PC-9 (cell line): Measurements from ENCODE around the gene ROR2.

Experiments used
- EZH2 ChIP-seq: fragments of 200-600 bp; sonication (generic); IDR thresholded peaks from 2 replicates; pipeline ENCODE4 v1.8.0; 2017; ENCODE audit warnings: antibody characterized with exemption, low read depth
- TF ChIP-seq, protein P1 (sequence below): fragments of 200-600 bp; sonication (generic); conservative IDR thresholded peaks from 2 replicates; pipeline ENCODE4 v1.6.1; 2017; ENCODE audit warnings: mixed run types, antibody characterized with exemption, mild to moderate bottlenecking, moderate library complexity

DNA sequence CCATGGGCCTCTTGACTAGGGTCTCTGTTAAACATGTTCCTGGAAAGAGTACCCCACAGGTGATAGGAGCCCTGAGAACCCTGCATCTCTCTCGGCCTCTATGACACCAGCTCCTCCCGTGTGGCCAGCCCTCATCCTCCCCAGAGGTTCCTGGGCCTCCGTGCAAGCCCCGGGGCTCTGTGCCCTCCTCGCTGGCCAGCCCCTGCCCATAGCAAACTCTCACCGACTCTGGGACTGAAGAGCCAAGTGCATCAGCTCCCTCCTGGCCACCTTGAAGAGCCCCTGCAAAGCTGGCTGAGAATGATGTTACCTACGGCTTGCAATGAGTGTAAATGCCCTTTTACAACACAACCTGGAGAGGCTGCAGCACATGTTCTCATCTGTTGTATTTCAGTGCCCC is 224.4 kb downstream of the ROR2 start:
- TF ChIP-seq EZH2 = no peak
- TF ChIP-seq, protein P1, sequence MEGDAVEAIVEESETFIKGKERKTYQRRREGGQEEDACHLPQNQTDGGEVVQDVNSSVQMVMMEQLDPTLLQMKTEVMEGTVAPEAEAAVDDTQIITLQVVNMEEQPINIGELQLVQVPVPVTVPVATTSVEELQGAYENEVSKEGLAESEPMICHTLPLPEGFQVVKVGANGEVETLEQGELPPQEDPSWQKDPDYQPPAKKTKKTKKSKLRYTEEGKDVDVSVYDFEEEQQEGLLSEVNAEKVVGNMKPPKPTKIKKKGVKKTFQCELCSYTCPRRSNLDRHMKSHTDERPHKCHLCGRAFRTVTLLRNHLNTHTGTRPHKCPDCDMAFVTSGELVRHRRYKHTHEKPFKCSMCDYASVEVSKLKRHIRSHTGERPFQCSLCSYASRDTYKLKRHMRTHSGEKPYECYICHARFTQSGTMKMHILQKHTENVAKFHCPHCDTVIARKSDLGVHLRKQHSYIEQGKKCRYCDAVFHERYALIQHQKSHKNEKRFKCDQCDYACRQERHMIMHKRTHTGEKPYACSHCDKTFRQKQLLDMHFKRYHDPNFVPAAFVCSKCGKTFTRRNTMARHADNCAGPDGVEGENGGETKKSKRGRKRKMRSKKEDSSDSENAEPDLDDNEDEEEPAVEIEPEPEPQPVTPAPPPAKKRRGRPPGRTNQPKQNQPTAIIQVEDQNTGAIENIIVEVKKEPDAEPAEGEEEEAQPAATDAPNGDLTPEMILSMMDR = no peak
